Measurements from ENCODE around the gene SERPINI1. TPM values are rescaled to one million over a fixed set of nuclear protein-coding genes. Genes with fewer than 3 reads are reported as not detected.

Gene SERPINI1
- total RNA-seq, 1 experiment from 2014 or later: 6.0 TPM

- Mint-ChIP-seq H3K27me3 (ENCODE audit: low read depth) (no peaks in the 10 kb centered on the region), H3K4me3 (no peak overlapping the region), H3K4me1 (peaks cover 5 to 6% of the 10 kb centered on the region in 2 experiments; a peak in 3 of 4 replicates), H3K27ac (no peak overlapping the region), H3K36me3 (ENCODE audit: insufficient read depth in 1 of 3, low read depth in 3 of 3) (peaks cover 0 to 6% (median 0%) of the 10 kb centered on the region in 3 experiments; a peak in 1 of 7 replicates), H3K9me3 (peaks cover 2 to 3% of the 10 kb centered on the region in 2 experiments; a peak in 2 of 5 replicates)
- no peak overlapping the region for H4K91ac ChIP-seq (ENCODE audit: insufficient read length, low read depth, low read length)
- H2AFZ ChIP-seq (ENCODE audit: low read length): no peak overlapping the region
- H4K5ac ChIP-seq (ENCODE audit: insufficient read length, low read depth, low read length): no peak overlapping the region
- no peaks in the 10 kb centered on the region for H3K4me1 ChIP-seq (ENCODE audit: insufficient read depth, low read length)
- no peak overlapping the region for H3K27ac ChIP-seq (ENCODE audit: insufficient read length, low read depth, low read length)
- H3K23me2 ChIP-seq (ENCODE audit: insufficient read length, low read depth, low read length, poor library complexity, severe bottlenecking): no peaks in the 10 kb centered on the region
- H3K18ac ChIP-seq (ENCODE audit: insufficient read length, low read depth, low read length): no peak overlapping the region
- H2BK12ac ChIP-seq (ENCODE audit: insufficient read length, low read depth, low read length): no peak overlapping the region
- no peak overlapping the region for H3K4ac ChIP-seq (ENCODE audit: low read depth, low read length)
- H3K79me2 ChIP-seq (ENCODE audit: insufficient read depth, low read length): no peaks in the 10 kb centered on the region
- H2BK15ac ChIP-seq (ENCODE audit: low read depth, low read length): no peak overlapping the region
- no peak for TF ChIP-seq CTCF (conservative IDR thresholded peaks at IDR 0.05)
- H3K4me2 ChIP-seq (ENCODE audit: insufficient read depth, insufficient read length, low read length): no peak overlapping the region
- no CpG with 5 or more reads among the region's 9 CpGs for WGBS (ENCODE audit: extremely low coverage, insufficient read length, low lambda C conversion rate)
- no peak overlapping the region for H3K56ac ChIP-seq (ENCODE audit: insufficient read length, low read depth, low read length)
- H2BK5ac ChIP-seq (ENCODE audit: insufficient read length, low read length): no peak overlapping the region
- H4K20me1 ChIP-seq (ENCODE audit: control insufficient read depth, insufficient read depth, insufficient read length): no peaks in the 10 kb centered on the region
- H3K27me3 ChIP-seq (ENCODE audit: insufficient read depth, low read length): no peaks in the 10 kb centered on the region
- H2BK120ac ChIP-seq (ENCODE audit: low read depth, low read length, poor library complexity, severe bottlenecking): no peak overlapping the region
- no peaks in the 10 kb centered on the region for H3K79me1 ChIP-seq (ENCODE audit: insufficient read depth, low read depth, low read length, poor library complexity, severe bottlenecking)
- H3K23ac ChIP-seq (ENCODE audit: insufficient read length, low read depth, low read length): no peak overlapping the region
- H3K9ac ChIP-seq (ENCODE audit: extremely low read depth, insufficient read length, low read length): no peak overlapping the region
- H2AK5ac ChIP-seq (ENCODE audit: insufficient read length, low read length): no peak overlapping the region
- H4K8ac ChIP-seq (replicated peaks; ENCODE audit: insufficient read length, low read depth, low read length): no peak overlapping the region
- DNase-seq: no peak
- H3T11ph ChIP-seq (ENCODE audit: low read length): no peak overlapping the region
- no peak overlapping the region for H2BK20ac ChIP-seq (ENCODE audit: low read depth, low read length, poor library complexity, severe bottlenecking)
- H3K14ac ChIP-seq (ENCODE audit: insufficient read depth, low read length): no peak overlapping the region
- no peaks in the 10 kb centered on the region for H3K9me3 ChIP-seq (ENCODE audit: control insufficient read depth, low read depth, low read length)
Measured at GRCh38 chr3:167863811-167864551, 128.5 kb downstream of the SERPINI1 start.

Measured in H9 (cell line).